ENCODE results near the gene ELOVL3. TPM values are rescaled to one million over a fixed set of nuclear protein-coding genes. Genes with fewer than 3 reads are reported as not detected.

Gene ELOVL3
- total and polyA plus RNA-seq, 8 donors: 0.20 to 0.31 TPM; not detected in 6

DNA sequence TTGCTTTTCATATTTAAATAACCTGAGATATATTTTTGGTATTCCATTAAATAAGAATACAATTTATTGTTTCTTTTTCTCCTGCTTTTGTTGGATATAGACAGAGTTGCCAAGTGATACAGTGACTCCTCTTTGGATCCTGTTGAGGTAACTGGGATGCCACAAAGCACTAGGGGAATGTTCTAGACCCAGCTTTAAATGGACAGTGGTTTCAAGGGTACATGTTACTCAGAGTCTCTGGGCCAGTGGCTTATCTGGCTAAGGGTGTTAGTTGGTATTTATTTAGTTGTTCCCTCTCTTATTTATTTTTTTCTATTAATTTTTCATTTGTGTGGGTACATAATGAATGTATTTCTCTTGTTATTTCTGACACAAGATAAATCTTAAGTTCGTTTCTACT, 28.3 kb downstream of the ELOVL3 start:
- Histone ChIP-seq H3K9me3 (no peaks in the 10 kb centered on the region), H3K4me1 (peaks cover 3 to 58% (median 29%) of the 10 kb centered on the region in 4 donors), H3K27me3 (no peaks in the 10 kb centered on the region), H3K4me3 (no peak overlapping the region), H3K36me3 (peaks cover under 1 to 19% (median 7%) of the 10 kb centered on the region in 4 donors), H3K27ac (no peak overlapping the region)
- intact Hi-C loops (cut with DNase I; ENCODE audit: low total_unique reads): no loop called here
- TF ChIP-seq EP300 (IDR thresholded peaks at IDR 0.05) (no peak), POLR2A (IDR thresholded peaks at IDR 0.05) (no peak), POLR2AphosphoS5 (IDR thresholded peaks at IDR 0.05) (no peak)
- TF ChIP-seq, protein P1, sequence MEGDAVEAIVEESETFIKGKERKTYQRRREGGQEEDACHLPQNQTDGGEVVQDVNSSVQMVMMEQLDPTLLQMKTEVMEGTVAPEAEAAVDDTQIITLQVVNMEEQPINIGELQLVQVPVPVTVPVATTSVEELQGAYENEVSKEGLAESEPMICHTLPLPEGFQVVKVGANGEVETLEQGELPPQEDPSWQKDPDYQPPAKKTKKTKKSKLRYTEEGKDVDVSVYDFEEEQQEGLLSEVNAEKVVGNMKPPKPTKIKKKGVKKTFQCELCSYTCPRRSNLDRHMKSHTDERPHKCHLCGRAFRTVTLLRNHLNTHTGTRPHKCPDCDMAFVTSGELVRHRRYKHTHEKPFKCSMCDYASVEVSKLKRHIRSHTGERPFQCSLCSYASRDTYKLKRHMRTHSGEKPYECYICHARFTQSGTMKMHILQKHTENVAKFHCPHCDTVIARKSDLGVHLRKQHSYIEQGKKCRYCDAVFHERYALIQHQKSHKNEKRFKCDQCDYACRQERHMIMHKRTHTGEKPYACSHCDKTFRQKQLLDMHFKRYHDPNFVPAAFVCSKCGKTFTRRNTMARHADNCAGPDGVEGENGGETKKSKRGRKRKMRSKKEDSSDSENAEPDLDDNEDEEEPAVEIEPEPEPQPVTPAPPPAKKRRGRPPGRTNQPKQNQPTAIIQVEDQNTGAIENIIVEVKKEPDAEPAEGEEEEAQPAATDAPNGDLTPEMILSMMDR (IDR thresholded peaks at IDR 0.05): no peak
- 35 to 67% (median 57%) methylated on average over 1 of the region's 1 CpG for WGBS, 5 donors
- no peak for DNase-seq

DNA sequence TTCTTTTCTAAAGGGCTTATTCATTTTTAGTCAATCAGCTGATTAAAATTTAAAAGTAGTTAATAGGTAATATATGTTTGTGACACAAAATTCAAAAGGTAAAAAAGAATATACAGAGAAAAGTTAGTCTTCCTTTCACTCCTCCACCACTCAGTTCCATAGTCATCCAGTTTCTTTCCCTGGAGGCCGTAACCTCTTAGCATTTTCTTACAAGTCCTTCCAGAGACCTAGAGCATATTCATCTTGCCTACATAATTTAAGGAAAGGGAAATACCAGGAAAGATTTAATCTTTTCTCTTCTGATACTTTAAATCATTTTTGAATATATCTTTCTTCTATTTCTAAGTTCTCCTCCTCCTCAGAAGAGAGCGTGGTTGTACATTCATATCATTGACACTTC, 29.3 kb downstream of the ELOVL3 start:
- no peaks in the 10 kb centered on the region for H3K27me3 ChIP-seq
- DNase-seq: no peak
- H3K4me1 ChIP-seq: peaks cover 0 to 48% (median 25%) of the 10 kb centered on the region in 4 donors
- intact Hi-C loops (cut with DNase I; ENCODE audit: low total_unique reads): no loop called here
- WGBS, 5 donors: 95 to 100% (median 98%) methylated on average over 2 of the region's 2 CpGs
- no peak overlapping the region for H3K4me3 ChIP-seq
- H3K9me3 ChIP-seq: no peaks in the 10 kb centered on the region
- H3K36me3 ChIP-seq: peaks cover 10 to 29% (median 17%) of the 10 kb centered on the region in 4 donors
- TF ChIP-seq EP300 (IDR thresholded peaks at IDR 0.05) (no peak), POLR2AphosphoS5 (IDR thresholded peaks at IDR 0.05) (no peak), POLR2A (IDR thresholded peaks at IDR 0.05) (no peak)
- TF ChIP-seq, protein P1 (IDR thresholded peaks at IDR 0.05): no peak
- no peak overlapping the region for H3K27ac ChIP-seq

DNA sequence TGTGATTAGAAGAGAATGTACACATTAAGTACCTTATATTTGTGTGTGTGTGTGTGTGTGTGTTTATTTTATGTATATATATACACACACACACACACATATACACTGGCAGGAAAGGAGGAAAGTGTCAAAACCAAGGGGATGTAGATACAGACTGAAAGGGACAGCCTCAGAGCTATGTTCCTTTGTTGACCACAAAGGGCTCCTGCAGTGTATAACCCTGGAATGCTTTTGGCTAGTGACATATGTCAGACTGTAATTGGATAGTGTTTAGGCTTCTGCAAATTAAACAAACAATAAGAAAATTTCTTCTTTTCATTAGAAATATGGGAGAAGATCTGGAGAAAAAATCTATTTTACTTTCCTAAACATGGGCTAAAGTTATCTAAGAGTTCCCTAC, 35.1 kb downstream of the ELOVL3 start:
- H3K36me3 ChIP-seq: peaks cover 30 to 49% (median 39%) of the 10 kb centered on the region in 4 donors
- H3K27me3 ChIP-seq: no peaks in the 10 kb centered on the region
- peaks cover 13 to 59% (median 46%) of the 10 kb centered on the region in 4 donors for H3K4me1 ChIP-seq
- no peak for DNase-seq
- intact Hi-C loops (cut with DNase I; ENCODE audit: low total_unique reads): no loop called here
- no peak overlapping the region for H3K4me3 ChIP-seq
- no peaks in the 10 kb centered on the region for H3K9me3 ChIP-seq
- no peak overlapping the region for H3K27ac ChIP-seq
- TF ChIP-seq POLR2AphosphoS5 (IDR thresholded peaks at IDR 0.05) (no peak), EP300 (IDR thresholded peaks at IDR 0.05) (no peak), POLR2A (IDR thresholded peaks at IDR 0.05) (no peak)
- TF ChIP-seq, protein P1 (IDR thresholded peaks at IDR 0.05): no peak

DNA sequence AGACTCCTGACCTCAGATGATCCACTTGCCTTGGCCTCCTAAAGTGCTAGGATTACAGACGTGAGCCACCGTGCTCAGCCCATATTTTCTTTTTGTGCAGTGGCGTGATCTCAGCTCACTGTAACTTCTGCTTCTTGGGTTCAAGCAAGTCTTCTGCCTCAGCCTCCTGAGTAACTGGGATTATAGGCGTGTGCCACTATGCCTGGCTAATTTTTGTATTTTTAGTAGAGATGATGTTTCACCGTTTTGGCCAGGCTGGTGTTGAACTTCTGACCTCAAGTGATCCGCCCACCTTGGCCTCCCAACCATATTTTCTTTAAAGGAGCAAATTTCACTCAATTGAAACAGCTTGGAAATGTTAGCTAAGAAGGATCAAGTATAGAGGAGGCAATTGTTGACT, 35.7 kb downstream of the ELOVL3 start:
- WGBS, 5 donors: 72 to 80% (median 76%) methylated on average over 6 of the region's 6 CpGs
- no peak for TF ChIP-seq EP300 (IDR thresholded peaks at IDR 0.05)
- no peak for TF ChIP-seq POLR2AphosphoS5 (IDR thresholded peaks at IDR 0.05)
- TF ChIP-seq POLR2A (IDR thresholded peaks at IDR 0.05): no peak
- TF ChIP-seq, protein P1 (IDR thresholded peaks at IDR 0.05): no peak
- H3K4me3 ChIP-seq: no peak overlapping the region
- peaks cover 13 to 63% (median 46%) of the 10 kb centered on the region in 4 donors for H3K4me1 ChIP-seq
- intact Hi-C loops (cut with DNase I; ENCODE audit: low total_unique reads): no loop called here
- H3K36me3 ChIP-seq: peaks cover 30 to 49% (median 40%) of the 10 kb centered on the region in 4 donors
- no peak for DNase-seq
- H3K9me3 ChIP-seq: no peaks in the 10 kb centered on the region
- no peaks in the 10 kb centered on the region for H3K27me3 ChIP-seq
- H3K27ac ChIP-seq: no peak overlapping the region

Measured in stomach (tissue), 9 donors.